ENCODE data around the gene LRRK1.

GRCh38 chr15:100881573-100882336 is 37.4 kb upstream of the LRRK1 start:
- TF ChIP-seq CTCF (IDR thresholded peaks at IDR 0.05), result no peak
- no peak for TF ChIP-seq POLR2A (IDR thresholded peaks at IDR 0.05)
- TF ChIP-seq EP300 (IDR thresholded peaks at IDR 0.05), result no peak

Measured in ovary (tissue), 3 donors.